ENCODE results near the gene ADAM12.
A peak's percentile ranks its signal among the peaks of the same experiment; 100 is the strongest.
"Not testable (repeated sequence)": the region's sequence is repeated elsewhere in the genome, so short reads cannot be mapped to it uniquely, and the experiment has no call there.

The ADAM12 gene

GRCh38 chr10:126177417-126178030 lies 210.8 kb downstream of the ADAM12 start:
- DNase-seq (ENCODE audit: low spot score) = no peak

- DNase-seq (ENCODE audit: low spot score) = no peak
Observed at GRCh38 chr10:126175641-126176262, 212.5 kb downstream of the ADAM12 start.

GRCh38 chr10:126172755-126173154 lies 215.5 kb downstream of the ADAM12 start:
- DNase-seq (ENCODE audit: low spot score) = not testable (repeated sequence)

DNA sequence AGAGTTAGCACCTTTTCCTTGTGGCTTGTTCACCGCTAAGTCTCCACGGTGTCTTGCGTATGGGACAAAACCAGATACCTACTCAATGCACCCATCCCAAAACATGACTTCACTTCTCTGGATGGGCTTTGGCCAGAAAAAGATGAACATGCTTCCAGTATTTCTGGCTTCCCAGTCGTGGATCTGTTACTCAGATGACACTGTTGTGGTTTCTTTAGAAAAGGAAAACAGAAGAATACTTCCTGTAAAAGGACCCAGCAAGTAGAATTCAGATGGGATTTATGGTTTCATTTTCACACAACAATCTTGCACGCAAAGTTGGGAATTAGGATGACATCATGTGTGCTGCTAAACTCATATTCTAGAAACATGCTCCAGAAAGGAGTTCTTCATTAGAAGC lies 216.7 kb downstream of the ADAM12 start:
- DNase-seq (ENCODE audit: low spot score) = no peak

- no peak for DNase-seq (ENCODE audit: low spot score)
Observed at GRCh38 chr10:126170776-126171175, 217.5 kb downstream of the ADAM12 start.

DNA sequence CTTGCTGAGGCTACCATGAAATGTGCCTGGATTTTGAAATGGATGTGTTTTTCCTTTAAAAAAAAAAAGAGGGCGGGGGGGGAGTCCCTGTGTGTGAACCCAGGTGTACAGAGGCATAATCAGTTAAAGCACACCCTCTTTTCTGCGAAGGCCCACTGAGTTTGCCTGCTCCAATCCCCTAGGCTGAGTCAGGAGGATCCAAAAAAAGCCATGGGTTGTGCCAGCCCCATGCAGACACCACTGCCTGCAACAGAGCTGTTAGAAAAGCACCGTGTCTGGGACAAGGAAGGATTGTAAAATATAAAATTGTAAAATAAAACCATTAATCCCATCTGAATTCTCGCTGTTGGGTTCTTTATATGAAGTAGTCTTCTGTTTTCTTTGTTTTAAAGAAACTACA lies 217.9 kb downstream of the ADAM12 start:
- no peak for DNase-seq (ENCODE audit: low spot score)

DNA sequence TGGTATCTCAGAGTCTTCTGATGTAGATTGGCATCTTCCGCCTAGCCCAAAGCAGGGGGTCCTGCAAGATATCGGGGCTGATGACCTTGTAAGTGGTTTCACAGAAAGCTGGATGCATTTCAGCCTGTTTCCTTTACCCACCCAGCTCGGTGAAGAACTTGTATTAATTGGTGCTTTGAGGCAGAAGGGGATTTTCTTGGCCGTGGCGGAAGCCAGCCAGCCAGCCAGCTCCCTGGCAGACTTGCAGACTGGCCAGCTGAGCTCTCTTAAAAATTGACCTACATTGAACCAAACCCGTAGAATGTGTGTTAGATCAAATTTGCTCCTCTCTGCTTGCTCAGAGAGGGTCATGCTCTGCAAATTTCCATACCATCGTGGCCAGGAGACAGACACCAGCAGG lies 218.4 kb downstream of the ADAM12 start:
- DNase-seq (ENCODE audit: low spot score) = no peak

GRCh38 chr10:126166797-126167196 lies 221.5 kb downstream of the ADAM12 start:
- peak; percentile 28 for DNase-seq (ENCODE audit: low spot score)

GRCh38 chr10:126165874-126166273 lies 222.4 kb downstream of the ADAM12 start:
- DNase-seq (ENCODE audit: low spot score) = no peak

GRCh38 chr10:126163506-126163905 lies 224.8 kb downstream of the ADAM12 start:
- DNase-seq (ENCODE audit: low spot score) = no peak

DNA sequence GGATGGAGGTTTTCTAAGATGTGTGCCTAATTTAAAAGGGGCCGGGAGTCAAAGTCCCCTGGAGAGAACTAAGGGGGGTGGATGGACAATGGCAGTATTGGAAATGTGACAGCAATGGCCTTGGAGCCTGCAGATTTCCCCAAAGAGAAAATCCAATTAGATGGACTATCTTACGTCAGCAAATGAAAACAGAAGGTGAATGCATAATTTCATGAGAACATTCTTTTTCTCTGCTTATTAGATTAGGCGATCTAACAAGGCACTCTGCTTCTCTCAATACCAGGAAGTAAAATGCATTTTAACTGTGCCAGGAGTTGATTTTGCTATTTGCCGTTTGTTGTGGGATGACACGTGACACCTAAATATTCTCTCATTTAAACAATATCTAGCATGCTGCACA lies 226.6 kb downstream of the ADAM12 start:
- DNase-seq (ENCODE audit: low spot score) = no peak

DNA sequence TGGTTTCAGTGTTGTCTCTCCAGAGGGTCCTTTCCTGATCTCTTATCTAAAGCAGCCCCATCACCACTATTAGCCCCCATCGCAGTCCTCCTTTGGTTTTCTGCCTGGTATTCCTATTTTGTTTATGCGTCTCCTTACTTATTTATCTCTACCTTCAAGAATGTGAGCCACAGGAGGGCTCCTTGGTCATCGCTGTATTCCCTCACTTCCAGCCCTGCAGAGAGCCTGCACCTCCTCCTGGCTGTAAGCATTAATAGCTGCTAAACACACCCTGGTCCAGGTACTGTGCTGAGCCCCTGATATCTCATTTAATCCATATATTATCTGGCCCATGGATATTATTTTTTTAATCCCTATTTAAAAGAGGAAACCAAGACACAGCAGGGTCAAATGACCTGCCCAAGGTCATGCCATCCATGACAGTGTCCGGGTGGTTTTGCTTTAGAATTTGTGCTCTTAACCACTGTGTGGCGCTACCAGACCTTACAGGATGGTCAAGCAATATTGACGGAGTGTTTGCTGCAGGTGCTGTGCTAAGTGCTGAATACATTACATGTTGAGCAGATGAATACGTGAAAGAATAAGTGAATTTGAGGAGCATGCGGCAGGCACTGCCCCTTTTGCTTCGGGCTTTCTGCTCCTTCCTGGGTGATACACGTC lies 227.2 kb downstream of the ADAM12 start:
- no peak for DNase-seq (ENCODE audit: low spot score)

DNA sequence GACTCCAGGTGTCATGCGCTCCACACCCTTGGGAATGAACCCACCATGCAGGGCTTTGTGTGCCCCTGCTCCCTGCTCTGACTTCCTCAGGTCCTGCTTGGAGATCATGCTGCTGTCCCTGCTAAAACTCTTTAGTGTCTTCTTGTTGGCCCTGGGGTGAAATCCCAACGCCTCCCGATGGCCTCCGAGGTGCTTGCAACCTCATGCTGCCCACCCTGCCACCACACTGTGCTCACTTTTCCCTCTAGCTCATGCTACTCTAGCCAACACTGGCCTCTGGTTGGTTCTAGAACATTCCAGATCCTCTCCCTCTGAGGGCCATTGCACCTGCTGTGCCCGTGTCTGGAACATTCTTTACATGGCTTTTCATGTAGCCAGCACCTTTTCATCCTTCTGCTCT lies 227.7 kb downstream of the ADAM12 start:
- no peak for DNase-seq (ENCODE audit: low spot score)

DNA sequence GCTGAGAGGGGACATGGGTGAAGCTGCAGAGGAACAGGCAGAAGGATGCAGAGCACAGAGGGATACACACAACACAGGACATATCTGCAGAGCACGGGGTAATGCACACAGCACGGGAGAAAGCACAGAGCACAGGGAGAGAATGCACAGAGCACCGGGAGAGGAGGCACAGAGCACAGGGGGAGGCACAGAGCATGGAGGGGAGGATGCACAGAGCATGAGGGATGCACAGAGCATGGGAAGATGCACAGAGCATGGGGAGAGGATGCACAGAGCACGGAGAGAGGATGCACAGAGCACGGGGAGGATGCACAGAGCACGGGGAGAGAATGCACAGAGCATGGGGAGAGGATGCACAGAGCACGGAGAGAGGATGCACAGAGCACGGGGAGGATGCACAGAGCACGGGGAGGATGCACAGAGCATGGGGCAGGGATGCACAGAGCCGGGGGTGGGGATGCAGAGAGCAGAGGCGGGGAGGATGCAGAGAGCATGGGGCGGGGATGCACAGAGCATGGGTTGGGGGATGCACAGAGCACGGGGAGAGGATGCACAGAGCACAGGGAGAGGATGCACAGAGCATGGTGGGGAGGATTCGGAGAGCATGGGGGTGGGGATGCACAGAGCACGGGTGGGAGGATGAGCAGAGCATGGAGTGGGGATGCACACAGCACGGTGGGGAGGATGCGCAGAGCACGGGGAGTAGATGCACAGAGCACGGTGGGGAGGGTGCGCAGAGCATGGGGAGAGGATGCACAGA lies 230.0 kb downstream of the ADAM12 start:
- no peak for DNase-seq (ENCODE audit: low spot score)

- DNase-seq (ENCODE audit: low spot score) = no peak
Observed at GRCh38 chr10:126157189-126157588, 231.1 kb downstream of the ADAM12 start.

DNA sequence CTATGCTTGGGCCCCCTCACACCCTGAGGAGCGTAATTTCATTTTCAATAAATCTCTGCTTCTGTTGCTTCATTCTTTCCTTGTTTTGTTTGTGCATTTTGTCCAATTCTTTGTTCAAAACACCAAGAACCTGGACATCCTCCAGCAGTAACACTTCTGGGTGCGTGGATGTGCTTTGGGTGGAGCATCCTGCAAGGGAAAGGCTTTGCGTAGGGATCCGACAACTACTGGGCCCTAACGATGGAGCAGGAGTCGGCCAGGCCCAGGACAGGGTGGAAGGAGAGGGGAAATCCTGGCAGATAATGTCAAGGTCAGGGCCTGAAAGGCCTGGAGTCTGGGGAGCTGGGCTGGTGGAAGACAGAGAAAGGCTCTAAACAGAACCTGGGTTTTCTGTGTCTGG lies 231.8 kb downstream of the ADAM12 start:
- no peak for DNase-seq (ENCODE audit: low spot score)

DNA sequence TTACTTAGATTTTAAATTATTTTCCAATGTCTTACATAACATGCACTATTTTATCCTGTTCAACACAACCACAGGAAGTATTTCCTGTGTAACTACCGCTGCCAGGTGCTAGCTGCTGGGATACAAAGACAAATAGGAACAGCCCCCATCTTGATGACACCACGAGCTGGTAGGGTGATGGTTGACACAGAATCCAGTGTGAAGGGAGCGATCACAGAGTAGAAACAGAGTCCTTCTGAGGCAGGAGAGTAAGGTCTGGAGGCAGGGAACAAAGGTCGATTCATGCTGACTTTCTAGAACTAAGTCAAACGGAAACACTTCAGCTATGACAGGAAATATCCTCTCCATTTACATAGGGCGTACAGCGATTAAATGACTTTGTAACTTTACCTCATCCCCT lies 232.3 kb downstream of the ADAM12 start:
- no peak for DNase-seq (ENCODE audit: low spot score)

DNA sequence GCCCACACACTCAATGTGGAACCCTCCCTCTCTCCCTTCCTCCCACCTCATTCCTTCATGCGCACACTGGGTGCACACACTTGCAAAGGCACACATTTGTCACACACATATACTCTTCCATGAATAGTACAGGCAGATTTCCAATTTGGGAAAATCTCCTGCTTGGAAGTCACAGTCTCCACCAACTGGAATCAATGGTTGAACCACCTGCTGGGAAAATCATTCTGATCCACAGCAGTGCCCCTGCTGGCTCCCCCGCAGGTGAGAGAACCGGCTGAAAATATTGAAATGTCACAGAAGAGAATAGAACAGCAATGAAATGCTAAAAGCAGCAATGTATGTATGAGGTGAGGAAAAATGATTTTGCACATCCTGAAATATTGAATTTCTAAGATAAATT lies 232.7 kb downstream of the ADAM12 start:
- DNase-seq (ENCODE audit: low spot score) = no peak

GRCh38 chr10:126153711-126154628 lies 234.3 kb downstream of the ADAM12 start:
- DNase-seq (ENCODE audit: low spot score) = no peak

DNA sequence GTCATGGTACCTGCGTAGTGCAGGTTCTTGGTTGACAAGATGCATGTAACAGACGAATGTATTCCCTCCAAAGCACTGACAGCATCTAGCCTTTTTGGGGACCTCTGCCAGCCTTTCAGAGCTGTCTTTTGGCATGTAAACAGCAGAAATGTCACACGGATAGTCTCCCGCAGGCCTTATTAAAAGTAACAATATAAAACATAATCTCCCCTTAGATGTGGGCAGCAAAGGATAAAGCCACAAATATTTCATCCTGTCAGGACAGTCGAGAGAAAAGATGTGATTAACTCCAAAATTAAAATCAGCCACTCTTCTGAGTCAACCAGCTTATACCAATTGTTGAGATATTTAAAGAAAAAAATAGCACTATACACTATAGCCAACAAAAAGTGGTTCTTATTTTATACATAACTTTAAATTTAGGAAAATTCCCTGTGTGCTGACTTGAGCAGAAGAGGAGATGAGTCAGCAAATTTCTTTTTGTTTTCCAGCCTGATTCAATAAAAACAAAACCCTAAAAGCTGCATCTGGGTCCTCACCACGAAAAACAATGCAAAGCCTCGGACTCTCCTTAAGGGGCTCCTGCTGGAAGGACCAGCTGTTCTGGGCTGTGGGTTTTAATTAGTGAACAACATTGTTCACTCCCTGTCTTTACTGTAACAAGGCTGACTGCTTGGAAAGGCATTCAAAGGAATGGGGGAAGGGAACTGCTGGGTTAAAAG lies 240.2 kb downstream of the ADAM12 start:
- DNase-seq (ENCODE audit: low spot score) = no peak

DNA sequence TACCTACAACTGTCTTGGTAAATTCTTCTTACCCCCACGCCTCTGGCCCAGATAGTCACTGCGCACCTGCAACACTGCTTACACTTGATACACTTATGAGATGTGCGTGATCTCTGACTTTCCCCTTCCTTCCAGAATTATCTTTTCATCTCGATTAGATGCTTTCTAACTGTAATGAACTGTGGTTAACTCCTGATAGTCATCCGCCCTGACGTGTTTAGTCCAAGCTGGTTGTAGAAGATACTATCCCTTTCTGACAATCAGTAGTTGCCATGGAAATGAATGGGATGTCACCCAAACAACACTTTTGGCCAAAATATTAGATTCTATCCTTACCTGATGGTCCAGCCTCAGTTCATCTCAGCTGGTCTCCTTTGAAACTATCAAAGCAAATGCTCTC lies 241.5 kb downstream of the ADAM12 start:
- no peak for DNase-seq (ENCODE audit: low spot score)
